NCI-H226 (cell line): ENCODE data around the gene AMTN.

Experiments used
- DNase-seq: peaks from one replicate; pipeline ENCODE4 v3.0.0-alpha.2; 2015

AMTN gene

DNA sequence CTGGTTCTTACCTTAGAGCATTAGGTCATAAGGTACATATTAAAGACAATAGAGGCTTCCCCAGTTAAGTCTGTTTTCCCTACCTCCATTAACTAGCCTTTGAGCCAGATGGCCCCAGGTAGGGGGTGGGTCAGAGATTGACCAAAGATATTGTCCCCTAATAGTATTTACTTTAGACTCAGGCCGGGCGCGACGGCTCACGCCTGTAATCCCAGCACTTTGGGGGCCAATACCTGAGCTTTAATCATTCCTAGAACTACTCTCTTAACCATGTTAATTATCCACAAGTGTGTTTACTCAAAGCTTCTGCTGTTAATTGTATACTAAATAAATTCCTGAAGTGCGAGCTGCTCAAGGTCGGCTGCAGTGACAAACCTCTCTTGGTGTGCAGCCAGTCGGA, 45.7 kb downstream of the AMTN start:
- DNase-seq: no peak

DNA sequence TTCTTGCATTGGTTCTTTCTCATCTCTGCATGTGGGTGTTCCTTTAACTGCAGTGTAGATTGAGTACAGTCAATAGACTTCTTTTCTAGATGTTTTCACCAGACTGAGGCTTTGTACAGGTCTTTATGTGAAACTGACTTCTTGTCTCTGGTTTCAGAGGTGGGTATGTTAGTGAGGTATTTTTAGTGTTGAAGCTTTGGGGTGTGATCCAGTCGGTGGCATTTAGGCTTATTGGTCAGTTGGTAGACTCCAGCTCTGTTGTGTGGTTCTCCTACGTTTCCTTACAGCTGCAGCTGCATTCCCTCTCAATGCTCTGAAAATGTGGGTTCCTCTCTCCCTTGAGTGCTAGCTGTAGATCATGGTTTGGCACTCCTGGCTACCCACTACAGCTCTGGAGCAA, 52.4 kb downstream of the AMTN start:
- no peak for DNase-seq

DNA sequence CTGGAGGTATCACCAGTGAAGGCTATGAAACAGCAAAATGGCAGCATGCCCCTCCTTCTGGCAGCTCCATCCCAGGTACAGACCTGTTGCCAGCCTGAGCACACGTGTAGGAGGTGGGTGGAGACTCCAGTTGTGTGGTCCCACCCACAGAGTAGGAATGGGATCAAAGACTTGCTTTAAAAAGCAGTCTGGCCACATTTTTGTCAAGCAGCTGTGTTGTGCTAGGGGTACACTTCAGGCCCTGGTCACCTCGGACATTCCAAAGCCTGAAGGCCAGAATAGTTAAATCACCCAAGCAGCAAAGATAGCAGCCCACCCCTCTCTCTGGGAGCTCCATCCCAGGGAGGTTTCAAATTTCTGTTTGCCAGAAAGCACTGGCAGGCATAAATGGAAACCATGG, 53.4 kb downstream of the AMTN start:
- no peak for DNase-seq

DNA sequence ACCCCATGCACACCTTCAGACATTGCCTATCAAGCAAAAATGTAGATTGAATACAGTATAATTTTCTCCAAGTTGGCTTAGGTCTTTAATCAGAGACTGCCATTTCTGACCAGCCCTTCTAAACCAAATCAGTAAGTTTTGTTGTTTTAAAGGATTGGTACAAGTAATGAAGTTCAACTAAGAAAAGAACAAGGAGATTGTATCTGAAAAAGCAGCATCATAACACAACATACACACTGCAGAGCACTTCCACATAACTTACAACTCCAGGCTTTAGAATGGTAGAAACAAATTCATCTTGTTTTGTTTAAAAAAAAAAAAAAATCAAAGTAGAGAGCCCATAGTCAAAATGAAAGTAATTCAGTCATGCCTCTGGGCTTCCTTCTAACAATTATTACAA, 57.6 kb downstream of the AMTN start:
- DNase-seq: no peak

DNA sequence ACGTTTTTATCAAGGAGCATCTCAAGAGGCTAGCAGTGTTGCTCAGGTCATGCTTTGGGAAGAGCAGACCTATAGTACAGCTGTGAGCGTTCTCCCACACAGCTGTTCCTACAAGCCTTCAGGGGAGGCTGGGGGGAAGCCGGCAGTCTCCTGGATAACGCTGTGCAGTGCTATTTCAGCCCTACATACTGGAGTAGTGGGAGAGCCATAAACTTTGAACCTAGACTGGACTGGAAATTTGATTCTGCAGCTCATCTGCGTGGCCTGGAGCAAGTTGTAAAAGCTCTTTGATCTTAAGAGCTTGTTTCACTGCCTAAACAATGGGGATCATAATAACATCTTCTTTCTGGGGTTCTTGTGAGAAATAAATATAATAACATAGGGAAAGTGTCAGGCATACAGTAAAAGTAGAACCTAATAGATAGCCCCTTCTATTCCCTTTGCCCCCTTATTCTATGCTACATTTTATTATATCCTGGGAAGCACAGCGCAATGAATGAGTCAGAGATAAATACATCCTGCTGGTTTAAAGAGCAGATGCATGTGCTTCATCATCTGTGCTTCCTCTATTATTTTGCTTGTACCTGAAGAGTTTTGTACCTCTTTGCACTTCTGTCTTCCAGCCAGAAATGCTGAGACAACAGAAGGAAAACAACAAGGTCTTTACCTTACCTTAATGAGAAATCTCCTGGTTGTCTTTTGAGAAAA, 59.0 kb downstream of the AMTN start:
- no peak for DNase-seq

DNA sequence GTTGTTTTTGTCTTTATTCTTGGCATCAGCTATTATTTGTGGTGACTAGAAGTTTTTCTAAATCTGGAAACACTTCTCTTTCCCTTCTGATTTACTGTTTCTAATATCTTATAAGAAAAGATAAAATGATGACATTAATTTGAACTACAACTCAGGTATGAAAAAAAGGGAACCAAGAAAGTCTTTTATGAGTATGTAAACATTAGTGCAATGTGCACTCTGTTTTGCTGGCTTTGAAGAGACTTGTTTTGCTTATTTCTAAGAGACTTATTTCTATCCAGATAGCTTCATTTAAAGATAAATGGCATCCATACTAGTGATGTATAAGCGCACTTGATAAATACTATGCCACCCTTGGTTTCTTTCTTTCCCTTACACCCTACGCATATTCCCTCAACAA, 63.6 kb downstream of the AMTN start:
- no peak for DNase-seq
